Measurements from ENCODE around the gene LRCH4. TPM values are rescaled to one million over a fixed set of nuclear protein-coding genes. Genes with fewer than 3 reads are reported as not detected.

The LRCH4 gene
- total and polyA plus RNA-seq, 2 of the 13 experiments (the other 11 are each of a cell fraction or from before 2014, with no cell fraction given): 7.0 to 9.3 TPM

DNA sequence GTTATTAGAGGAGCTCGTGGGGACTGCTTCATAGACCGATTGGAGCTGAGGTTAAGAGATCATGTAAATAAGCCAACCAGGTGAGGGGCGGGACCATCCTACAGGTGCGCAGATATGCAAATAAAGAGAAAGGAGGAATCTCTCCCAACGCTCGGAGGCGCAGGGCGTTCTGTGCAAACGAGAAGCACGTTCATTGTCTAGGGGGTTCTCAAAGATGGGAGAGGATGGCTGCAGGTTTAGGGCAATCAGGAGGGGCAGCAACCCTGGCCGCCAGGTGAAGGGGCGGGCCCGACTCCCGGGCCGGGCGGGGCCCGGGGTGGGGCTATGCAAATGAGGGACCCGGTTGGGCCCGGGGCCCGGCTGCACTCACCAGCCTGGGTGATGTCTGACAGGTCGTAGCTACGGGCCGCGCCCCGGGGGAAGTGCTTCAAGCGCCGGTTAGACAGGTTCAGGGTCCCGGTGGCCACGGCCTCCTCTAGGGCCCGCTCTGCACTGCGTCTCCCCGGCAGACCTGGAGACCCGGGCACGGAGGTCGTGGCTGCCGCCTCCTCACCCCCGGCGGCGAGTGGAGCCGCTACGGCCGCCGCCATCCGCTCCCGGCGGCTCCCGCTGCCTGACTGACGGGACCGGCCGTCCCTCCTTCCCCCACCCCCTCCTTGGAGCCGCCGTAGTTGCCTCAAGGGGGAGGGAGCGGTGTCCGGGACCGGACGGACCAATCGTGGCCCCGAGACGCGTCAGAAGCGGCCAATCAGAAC lies at the start of gene LRCH4 (continued):
- TF ChIP-seq, protein P1, sequence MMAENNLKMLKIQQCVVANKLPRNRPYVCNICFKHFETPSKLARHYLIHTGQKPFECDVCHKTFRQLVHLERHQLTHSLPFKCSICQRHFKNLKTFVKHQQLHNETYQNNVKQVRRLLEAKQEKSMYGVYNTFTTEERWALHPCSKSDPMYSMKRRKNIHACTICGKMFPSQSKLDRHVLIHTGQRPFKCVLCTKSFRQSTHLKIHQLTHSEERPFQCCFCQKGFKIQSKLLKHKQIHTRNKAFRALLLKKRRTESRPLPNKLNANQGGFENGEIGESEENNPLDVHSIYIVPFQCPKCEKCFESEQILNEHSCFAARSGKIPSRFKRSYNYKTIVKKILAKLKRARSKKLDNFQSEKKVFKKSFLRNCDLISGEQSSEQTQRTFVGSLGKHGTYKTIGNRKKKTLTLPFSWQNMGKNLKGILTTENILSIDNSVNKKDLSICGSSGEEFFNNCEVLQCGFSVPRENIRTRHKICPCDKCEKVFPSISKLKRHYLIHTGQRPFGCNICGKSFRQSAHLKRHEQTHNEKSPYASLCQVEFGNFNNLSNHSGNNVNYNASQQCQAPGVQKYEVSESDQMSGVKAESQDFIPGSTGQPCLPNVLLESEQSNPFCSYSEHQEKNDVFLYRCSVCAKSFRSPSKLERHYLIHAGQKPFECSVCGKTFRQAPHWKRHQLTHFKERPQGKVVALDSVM (CRISPR knock-in tag; IDR thresholded peaks at IDR 0.05): 0 out of 2 replicates have a peak, but pooled peaks have one; percentile 28
- no peak for TF ChIP-seq GZF1 (CRISPR knock-in tag; IDR thresholded peaks at IDR 0.05)
- TF ChIP-seq SAFB2 (CRISPR knock-in tag; IDR thresholded peaks at IDR 0.05; ENCODE audit: borderline replicate concordance, low read depth): no peak
- peak; percentile 80 for TF ChIP-seq ISL2 (CRISPR knock-in tag; IDR thresholded peaks at IDR 0.05)
- TF ChIP-seq HDAC6 (IDR thresholded peaks at IDR 0.05; ENCODE audit: low read depth, low read length): no peak
- TF ChIP-seq ZBTB20 (CRISPR knock-in tag; IDR thresholded peaks at IDR 0.05; ENCODE audit: borderline replicate concordance, low read depth): peak; percentile 20; the same call in 1 of the 2 replicates
- TF ChIP-seq ZFYVE20 (CRISPR knock-in tag; IDR thresholded peaks at IDR 0.05; ENCODE audit: borderline replicate concordance, low read depth): 0 out of 2 replicates have a peak, but pooled peaks have one; percentile 27
- peak; percentile 91 for TF ChIP-seq GATAD1 (CRISPR knock-in tag; IDR thresholded peaks at IDR 0.05)
- TF ChIP-seq NR3C1 (CRISPR knock-in tag; IDR thresholded peaks at IDR 0.05): no peak
- no peak for TF ChIP-seq ZNF33A (CRISPR knock-in tag; IDR thresholded peaks at IDR 0.05; ENCODE audit: borderline replicate concordance)
- TF ChIP-seq MATR3 (CRISPR knock-in tag; IDR thresholded peaks at IDR 0.05): no peak
- TF ChIP-seq, protein P2, sequence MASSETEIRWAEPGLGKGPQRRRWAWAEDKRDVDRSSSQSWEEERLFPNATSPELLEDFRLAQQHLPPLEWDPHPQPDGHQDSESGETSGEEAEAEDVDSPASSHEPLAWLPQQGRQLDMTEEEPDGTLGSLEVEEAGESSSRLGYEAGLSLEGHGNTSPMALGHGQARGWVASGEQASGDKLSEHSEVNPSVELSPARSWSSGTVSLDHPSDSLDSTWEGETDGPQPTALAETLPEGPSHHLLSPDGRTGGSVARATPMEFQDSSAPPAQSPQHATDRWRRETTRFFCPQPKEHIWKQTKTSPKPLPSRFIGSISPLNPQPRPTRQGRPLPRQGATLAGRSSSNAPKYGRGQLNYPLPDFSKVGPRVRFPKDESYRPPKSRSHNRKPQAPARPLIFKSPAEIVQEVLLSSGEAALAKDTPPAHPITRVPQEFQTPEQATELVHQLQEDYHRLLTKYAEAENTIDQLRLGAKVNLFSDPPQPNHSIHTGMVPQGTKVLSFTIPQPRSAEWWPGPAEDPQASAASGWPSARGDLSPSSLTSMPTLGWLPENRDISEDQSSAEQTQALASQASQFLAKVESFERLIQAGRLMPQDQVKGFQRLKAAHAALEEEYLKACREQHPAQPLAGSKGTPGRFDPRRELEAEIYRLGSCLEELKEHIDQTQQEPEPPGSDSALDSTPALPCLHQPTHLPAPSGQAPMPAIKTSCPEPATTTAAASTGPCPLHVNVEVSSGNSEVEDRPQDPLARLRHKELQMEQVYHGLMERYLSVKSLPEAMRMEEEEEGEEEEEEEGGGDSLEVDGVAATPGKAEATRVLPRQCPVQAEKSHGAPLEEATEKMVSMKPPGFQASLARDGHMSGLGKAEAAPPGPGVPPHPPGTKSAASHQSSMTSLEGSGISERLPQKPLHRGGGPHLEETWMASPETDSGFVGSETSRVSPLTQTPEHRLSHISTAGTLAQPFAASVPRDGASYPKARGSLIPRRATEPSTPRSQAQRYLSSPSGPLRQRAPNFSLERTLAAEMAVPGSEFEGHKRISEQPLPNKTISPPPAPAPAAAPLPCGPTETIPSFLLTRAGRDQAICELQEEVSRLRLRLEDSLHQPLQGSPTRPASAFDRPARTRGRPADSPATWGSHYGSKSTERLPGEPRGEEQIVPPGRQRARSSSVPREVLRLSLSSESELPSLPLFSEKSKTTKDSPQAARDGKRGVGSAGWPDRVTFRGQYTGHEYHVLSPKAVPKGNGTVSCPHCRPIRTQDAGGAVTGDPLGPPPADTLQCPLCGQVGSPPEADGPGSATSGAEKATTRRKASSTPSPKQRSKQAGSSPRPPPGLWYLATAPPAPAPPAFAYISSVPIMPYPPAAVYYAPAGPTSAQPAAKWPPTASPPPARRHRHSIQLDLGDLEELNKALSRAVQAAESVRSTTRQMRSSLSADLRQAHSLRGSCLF (CRISPR knock-in tag; IDR thresholded peaks at IDR 0.05; ENCODE audit: borderline replicate concordance): no peak
- peak; percentile 68 for TF ChIP-seq ZNF350 (CRISPR knock-in tag; IDR thresholded peaks at IDR 0.05; ENCODE audit: borderline replicate concordance, low read depth)
- peak; percentile 49; the same call in 1 of the 2 replicates for TF ChIP-seq KDM5A (IDR thresholded peaks at IDR 0.05; ENCODE audit: borderline replicate concordance, low read length)
- no peak for TF ChIP-seq CEBPG (CRISPR knock-in tag; IDR thresholded peaks at IDR 0.05)
- TF ChIP-seq, protein P3, sequence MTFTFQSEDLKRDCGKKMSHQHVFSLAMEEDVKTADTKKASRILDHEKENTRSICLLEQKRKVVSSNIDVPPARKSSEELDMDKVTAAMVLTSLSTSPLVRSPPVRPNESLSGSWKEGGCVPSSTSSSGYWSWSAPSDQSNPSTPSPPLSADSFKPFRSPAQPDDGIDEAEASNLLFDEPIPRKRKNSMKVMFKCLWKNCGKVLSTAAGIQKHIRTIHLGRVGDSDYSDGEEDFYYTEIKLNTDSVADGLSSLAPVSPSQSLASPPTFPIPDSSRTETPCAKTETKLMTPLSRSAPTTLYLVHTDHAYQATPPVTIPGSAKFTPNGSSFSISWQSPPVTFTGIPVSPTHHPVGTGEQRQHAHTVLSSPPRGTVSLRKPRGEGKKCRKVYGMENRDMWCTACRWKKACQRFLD (CRISPR knock-in tag; IDR thresholded peaks at IDR 0.05; ENCODE audit: borderline replicate concordance): no peak
- TF ChIP-seq ZNF556 (CRISPR knock-in tag; IDR thresholded peaks at IDR 0.05; ENCODE audit: borderline replicate concordance): peak; percentile 61; the same call in 1 of the 2 replicates
- TF ChIP-seq AGO2 (optimal IDR thresholded peaks at IDR 0.05; ENCODE audit: low read depth, low read length): peak; percentile 60
- 0 out of 2 replicates have a peak, but pooled peaks have one; percentile 30 for TF ChIP-seq ZNF746 (CRISPR knock-in tag; IDR thresholded peaks at IDR 0.05)
- peak; percentile 86 for TF ChIP-seq KAT8 (CRISPR knock-in tag; IDR thresholded peaks at IDR 0.05)
- peak; percentile 96 for TF ChIP-seq ZEB1 (IDR thresholded peaks at IDR 0.05; ENCODE audit: insufficient replicate concordance, low read depth)

All from HepG2 (cell line).